OCI-LY3 (cell line): Measurements from ENCODE around the gene ACADSB.

ENCODE experiments used
- H2AFZ ChIP-seq: fragments of 200-600, 300-600 bp; shearing (Covaris generic); 2 replicates; pipeline ENCODE4 v1.6.0; 2014; ENCODE audit warnings: antibody characterized with exemption, low read depth, low read length
- H3K27ac ChIP-seq: fragments of 200-600, 300-600 bp; sonication (generic); 2 replicates; pipeline ENCODE4 v1.5.1; 2014; ENCODE audit warnings: mild to moderate bottlenecking, low read length, moderate library complexity, mixed read lengths
- H3K27me3 ChIP-seq: fragments of 200-600, 300-600 bp; sonication (generic); 2 replicates; pipeline ENCODE4 v1.6.1; 2014; ENCODE audit warnings: low read depth, low read length, mixed read lengths
- H3K36me3 ChIP-seq: fragments of 200-600, 300-600 bp; sonication (generic); replicated peaks from 2 replicates; pipeline ENCODE3; 2014; ENCODE audit warnings: low read depth, low read length, mixed read lengths
- H3K4me1 ChIP-seq: fragments of 300-600, 200-600 bp; sonication (generic); 2 replicates; pipeline ENCODE4 v1.6.1; 2014; ENCODE audit warnings: low read length, mixed read lengths
- H3K4me2 ChIP-seq: fragments of 200-600, 300-600 bp; sonication (generic); 2 replicates; pipeline ENCODE4 v1.6.1; 2014; ENCODE audit warnings: low read length, mixed read lengths
- H3K4me3 ChIP-seq: fragments of 300-600, 200-600 bp; sonication (generic); 2 replicates; pipeline ENCODE4 v1.5.1; 2014; ENCODE audit warnings: antibody characterized with exemption, mild to moderate bottlenecking, low read length, moderate library complexity
- H3K79me2 ChIP-seq: fragments of 300-600, 200-600 bp; shearing (Covaris generic); 2 replicates; pipeline ENCODE4 v1.6.1; 2014; ENCODE audit warnings: mild to moderate bottlenecking, low read length, mixed read lengths
- H3K9ac ChIP-seq: fragments of 300-600, 200-600 bp; shearing (Covaris generic); 2 replicates; pipeline ENCODE4 v1.6.0; 2014; ENCODE audit warnings: mild to moderate bottlenecking, low read length, moderate library complexity
- H3K9me3 ChIP-seq: fragments of 200-600, 300-600 bp; shearing (Covaris generic); 2 replicates; pipeline ENCODE4 v1.6.1; 2014; ENCODE audit warnings: low read length, mixed read lengths; ENCODE audit not compliant: insufficient read depth
- H4K20me1 ChIP-seq: fragments of 200-600, 300-600 bp; sonication (generic); 2 replicates; pipeline ENCODE4 v1.6.1; 2016; ENCODE audit warnings: low read length, mixed read lengths; ENCODE audit not compliant: insufficient read depth
- EZH2phosphoT487 ChIP-seq: fragments of 200-600 bp; shearing (Covaris generic); IDR thresholded peaks from 2 replicates; pipeline ENCODE4 v1.6.1; 2018; ENCODE audit warnings: antibody characterized with exemption, mixed run types, low read depth
- TF ChIP-seq, protein P1 (sequence below): fragments of 200-600, 300-600 bp; sonication (generic); IDR thresholded peaks from 2 replicates; pipeline ENCODE4 v1.5.1; 2014; ENCODE audit warnings: antibody characterized with exemption, low read length, low read depth

The ACADSB gene

DNA sequence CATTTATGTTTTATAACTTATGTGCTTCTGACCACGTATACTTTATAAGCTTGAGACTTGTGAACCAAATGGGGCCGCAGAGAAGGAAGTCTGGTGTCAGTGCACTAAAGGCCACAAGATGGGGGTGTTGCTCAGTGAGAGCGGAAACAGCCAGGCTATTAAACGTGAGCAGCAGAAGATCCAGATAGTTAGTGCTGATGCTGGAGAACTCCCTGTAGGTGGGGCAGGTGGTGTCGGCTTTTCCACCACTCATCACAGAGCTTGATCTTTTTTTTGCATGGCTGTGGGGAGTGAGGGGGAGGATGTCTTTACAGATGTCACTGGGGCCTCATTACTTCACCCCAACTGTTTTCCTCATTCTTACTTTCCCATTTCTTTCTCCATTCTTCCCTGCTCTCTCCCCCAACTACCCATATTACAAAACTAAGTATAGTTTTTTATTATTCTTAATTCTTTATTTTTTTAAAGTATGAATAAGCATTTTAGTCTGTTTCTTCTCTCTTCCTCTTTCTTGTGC, 34.7 kb downstream of the ACADSB start:
- Histone ChIP-seq H3K27me3 (no peaks in the 10 kb centered on the region), H3K4me1 (peaks cover 17% of the 10 kb centered on the region), H2AFZ (no peak overlapping the region), H3K4me3 (no peak overlapping the region), H3K27ac (no peak overlapping the region), H3K4me2 (no peak overlapping the region), H3K9ac (no peak overlapping the region), H3K36me3 (no peaks in the 10 kb centered on the region), H4K20me1 (no peaks in the 10 kb centered on the region), H3K9me3 (no peaks in the 10 kb centered on the region), H3K79me2 (no peaks in the 10 kb centered on the region)
- TF ChIP-seq EZH2phosphoT487: no peak
- TF ChIP-seq, protein P1, sequence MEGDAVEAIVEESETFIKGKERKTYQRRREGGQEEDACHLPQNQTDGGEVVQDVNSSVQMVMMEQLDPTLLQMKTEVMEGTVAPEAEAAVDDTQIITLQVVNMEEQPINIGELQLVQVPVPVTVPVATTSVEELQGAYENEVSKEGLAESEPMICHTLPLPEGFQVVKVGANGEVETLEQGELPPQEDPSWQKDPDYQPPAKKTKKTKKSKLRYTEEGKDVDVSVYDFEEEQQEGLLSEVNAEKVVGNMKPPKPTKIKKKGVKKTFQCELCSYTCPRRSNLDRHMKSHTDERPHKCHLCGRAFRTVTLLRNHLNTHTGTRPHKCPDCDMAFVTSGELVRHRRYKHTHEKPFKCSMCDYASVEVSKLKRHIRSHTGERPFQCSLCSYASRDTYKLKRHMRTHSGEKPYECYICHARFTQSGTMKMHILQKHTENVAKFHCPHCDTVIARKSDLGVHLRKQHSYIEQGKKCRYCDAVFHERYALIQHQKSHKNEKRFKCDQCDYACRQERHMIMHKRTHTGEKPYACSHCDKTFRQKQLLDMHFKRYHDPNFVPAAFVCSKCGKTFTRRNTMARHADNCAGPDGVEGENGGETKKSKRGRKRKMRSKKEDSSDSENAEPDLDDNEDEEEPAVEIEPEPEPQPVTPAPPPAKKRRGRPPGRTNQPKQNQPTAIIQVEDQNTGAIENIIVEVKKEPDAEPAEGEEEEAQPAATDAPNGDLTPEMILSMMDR: peak; percentile 70

- H2AFZ ChIP-seq: no peak overlapping the region
- no peaks in the 10 kb centered on the region for H3K9me3 ChIP-seq
- TF ChIP-seq EZH2phosphoT487: no peak
- TF ChIP-seq, protein P1: no peak
- H3K79me2 ChIP-seq: no peaks in the 10 kb centered on the region
- no peak overlapping the region for H3K9ac ChIP-seq
- no peaks in the 10 kb centered on the region for H4K20me1 ChIP-seq
- no peak overlapping the region for H3K27ac ChIP-seq
- H3K4me2 ChIP-seq: no peak overlapping the region
- H3K4me3 ChIP-seq: no peak overlapping the region
- no peaks in the 10 kb centered on the region for H3K27me3 ChIP-seq
- H3K4me1 ChIP-seq: peaks cover 17% of the 10 kb centered on the region
- no peaks in the 10 kb centered on the region for H3K36me3 ChIP-seq
These were observed 35.6 kb downstream of the ACADSB start for GRCh38 chr10:123044391-123044790.

GRCh38 chr10:123045961-123046731, 37.3 kb downstream of the ACADSB start:
- Histone ChIP-seq H3K4me1 (peaks cover 17% of the 10 kb centered on the region), H3K27ac (no peak overlapping the region), H3K9me3 (no peaks in the 10 kb centered on the region), H2AFZ (no peak overlapping the region), H3K4me3 (no peak overlapping the region), H3K79me2 (no peaks in the 10 kb centered on the region), H3K4me2 (no peak overlapping the region; the same call in 1 of the 2 replicates), H3K27me3 (no peaks in the 10 kb centered on the region), H4K20me1 (no peaks in the 10 kb centered on the region), H3K36me3 (no peaks in the 10 kb centered on the region), H3K9ac (no peak overlapping the region)
- no peak for TF ChIP-seq EZH2phosphoT487
- TF ChIP-seq, protein P1: no peak

DNA sequence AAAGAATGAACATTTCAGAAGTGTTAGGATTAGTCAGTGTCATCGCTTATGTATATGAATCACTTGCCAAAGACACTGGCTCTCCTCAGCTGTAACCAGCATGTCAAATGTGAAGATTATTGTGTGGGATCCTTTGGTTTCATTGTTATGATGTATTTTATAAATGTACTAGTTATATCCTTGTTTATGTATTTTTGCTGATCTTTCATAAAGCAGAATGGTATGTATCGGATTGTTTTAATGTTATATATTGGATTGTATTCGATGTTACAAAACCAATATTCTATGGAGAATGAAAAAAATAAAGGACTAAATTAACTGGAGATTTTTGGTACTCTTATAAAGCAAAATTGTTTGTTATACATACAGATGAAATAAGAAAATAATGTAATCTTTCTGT, 49.2 kb downstream of the ACADSB start:
- Histone ChIP-seq H2AFZ (no peak overlapping the region), H3K9ac (no peak overlapping the region), H3K4me2 (no peak overlapping the region), H3K4me3 (no peak overlapping the region), H3K9me3 (no peaks in the 10 kb centered on the region), H4K20me1 (no peaks in the 10 kb centered on the region), H3K27ac (no peak overlapping the region), H3K79me2 (no peaks in the 10 kb centered on the region), H3K4me1 (no peaks in the 10 kb centered on the region), H3K36me3 (no peaks in the 10 kb centered on the region), H3K27me3 (no peaks in the 10 kb centered on the region)
- TF ChIP-seq EZH2phosphoT487: no peak
- TF ChIP-seq, protein P1: no peak
